Colonic mucosa (tissue), 4 donors: ENCODE data around the gene STBD1. TPM values are rescaled to one million over a fixed set of nuclear protein-coding genes. Genes with fewer than 3 reads are reported as not detected.

ENCODE experiments used
- DNase-seq: peaks from one replicate; pipeline ENCODE4 v3.0.0-alpha.2; 2020
- H3K27ac ChIP-seq: fragments of 200-600 bp; one replicate; pipeline ENCODE4 v1.8.0; 2021
- H3K27me3 ChIP-seq: fragments of 200-600 bp; one replicate; pipeline ENCODE4 v1.8.0; 2021
- H3K36me3 ChIP-seq: fragments of 200-600 bp; one replicate; pipeline ENCODE4 v1.8.0; 2021
- H3K4me1 ChIP-seq: fragments of 200-600 bp; one replicate; pipeline ENCODE4 v1.8.0; 2021; ENCODE audit warnings: mild to moderate bottlenecking
- H3K4me3 ChIP-seq: fragments of 200-600 bp; one replicate; pipeline ENCODE4 v1.8.0; 2021
- H3K9ac ChIP-seq, 2 donors: one replicate each; pipeline ENCODE4 v1.7.0; 2013; ENCODE audit warnings: control low read depth in 2 of 2, low read depth in 2 of 2, low read length in 2 of 2
- H3K9me3 ChIP-seq: fragments of 200-600 bp; one replicate; pipeline ENCODE4 v1.8.0; 2021
- CTCF ChIP-seq: fragments of 200-600 bp; IDR thresholded peaks from one replicate; pipeline ENCODE4 v1.8.0; 2022; ENCODE audit warnings: antibody characterized with exemption, mild to moderate bottlenecking
- intact Hi-C: fragments of 100-400 bp; cut with DNase I; formaldehyde crosslinking; loops from one replicate; pipeline ENCODE4 v1.14.1; 2022
- total RNA-seq, 2 donors: library from RNA; stranded (reverse); fragmentation: NEBNext Ultra II Directional in 1 of 2; extraction: Animal tissue kit (Norgen Biotek cat#: 25700) in 1 of 2; gene quantifications; one replicate each; pipeline ENCODE4 v1.2.1, GENCODE V29; 2021
- donor health status: healthy.
- donor health status: DM: no; HTN: no; CAD: no.
- donor health status: DM: no; HTN: no; CAD: no.

Gene STBD1
- total RNA-seq, 2 donors from 2014 or later: 11.8 to 39.2 TPM

- H3K27ac ChIP-seq: no peak overlapping the region
- intact Hi-C loops: no loop called here
- H3K27me3 ChIP-seq: no peaks in the 10 kb centered on the region
- no peak for DNase-seq
- no peaks in the 10 kb centered on the region for H3K36me3 ChIP-seq
- no peaks in the 10 kb centered on the region for H3K4me1 ChIP-seq
- no peak for TF ChIP-seq CTCF
- no peak overlapping the region for H3K4me3 ChIP-seq
- no peaks in the 10 kb centered on the region for H3K9me3 ChIP-seq
- no peak overlapping the region for H3K9ac ChIP-seq
Observed at GRCh38 chr4:76325072-76325471, 18.5 kb downstream of the STBD1 start.

GRCh38 chr4:76326515-76326914 is 20.0 kb downstream of the STBD1 start:
- no peak for TF ChIP-seq CTCF
- Histone ChIP-seq H3K9me3 (no peaks in the 10 kb centered on the region), H3K9ac (no peak overlapping the region), H3K4me3 (no peak overlapping the region), H3K36me3 (no peaks in the 10 kb centered on the region), H3K4me1 (no peaks in the 10 kb centered on the region), H3K27me3 (no peaks in the 10 kb centered on the region), H3K27ac (no peak overlapping the region)
- no peak for DNase-seq
- intact Hi-C loops: no loop called here

- TF ChIP-seq CTCF: no peak
- Histone ChIP-seq H3K4me3 (no peak overlapping the region), H3K4me1 (no peaks in the 10 kb centered on the region), H3K9ac (no peak overlapping the region), H3K36me3 (no peaks in the 10 kb centered on the region), H3K27ac (no peak overlapping the region), H3K9me3 (no peaks in the 10 kb centered on the region), H3K27me3 (no peaks in the 10 kb centered on the region)
- intact Hi-C loops: no loop called here
- DNase-seq: no peak
Observed at GRCh38 chr4:76334885-76335284, 28.4 kb downstream of the STBD1 start.

- no peak overlapping the region for H3K27ac ChIP-seq
- H3K36me3 ChIP-seq: no peaks in the 10 kb centered on the region
- no peak for DNase-seq
- no peak for TF ChIP-seq CTCF
- H3K4me1 ChIP-seq: no peaks in the 10 kb centered on the region
- H3K4me3 ChIP-seq: no peak overlapping the region
- H3K9me3 ChIP-seq: no peaks in the 10 kb centered on the region
- no peaks in the 10 kb centered on the region for H3K27me3 ChIP-seq
- no peak overlapping the region for H3K9ac ChIP-seq
- intact Hi-C loops: no loop called here
Observed at GRCh38 chr4:76339364-76339763, 32.8 kb downstream of the STBD1 start.

GRCh38 chr4:76341063-76341462 is 34.5 kb downstream of the STBD1 start:
- Histone ChIP-seq H3K27me3 (no peaks in the 10 kb centered on the region), H3K4me1 (no peaks in the 10 kb centered on the region), H3K27ac (no peak overlapping the region), H3K36me3 (no peaks in the 10 kb centered on the region), H3K9me3 (no peaks in the 10 kb centered on the region), H3K9ac (no peak overlapping the region), H3K4me3 (no peak overlapping the region)
- intact Hi-C loops: no loop called here
- no peak for DNase-seq
- no peak for TF ChIP-seq CTCF

GRCh38 chr4:76342191-76342590 is 35.7 kb downstream of the STBD1 start:
- no peak for DNase-seq
- TF ChIP-seq CTCF: no peak
- Histone ChIP-seq H3K27me3 (no peaks in the 10 kb centered on the region), H3K4me3 (no peak overlapping the region), H3K27ac (no peak overlapping the region), H3K36me3 (no peaks in the 10 kb centered on the region), H3K4me1 (no peaks in the 10 kb centered on the region), H3K9me3 (no peaks in the 10 kb centered on the region), H3K9ac (no peak overlapping the region)
- intact Hi-C loops: no loop called here
